CD4-positive, alpha-beta T cell treated with Interferon gamma for 1 hour (primary cell): ENCODE measurements around the gene PCP4.

Experiments used
- DNase-seq: peaks from one replicate; pipeline ENCODE4 v3.0.0-alpha.2; 2020

The PCP4 gene

GRCh38 chr21:39867198-39867650 lies at the start of gene PCP4:
PCP4 (plus strand) TSS chr21:39867438; CDS start chr21:39867502, 64 bp downstream.
- no peak for DNase-seq

DNA sequence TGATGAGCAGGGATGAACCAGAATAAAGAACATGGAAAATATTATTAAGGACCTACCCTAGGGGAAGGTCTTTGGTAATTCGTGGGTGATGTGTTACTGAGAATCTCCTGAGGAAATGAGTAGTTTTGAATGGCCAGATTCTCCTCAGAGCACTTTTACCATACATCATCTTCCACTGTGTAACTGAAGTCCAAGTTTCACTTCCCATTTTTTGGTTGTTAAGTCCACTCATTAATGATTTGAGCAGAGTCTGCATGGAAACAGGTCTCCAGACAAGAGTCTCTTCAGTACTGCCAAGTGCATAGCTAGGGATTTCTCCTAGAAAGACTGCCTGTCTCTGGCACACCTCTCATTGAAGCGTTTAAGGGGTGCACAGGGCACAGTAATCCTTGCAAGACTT lies 48.7 kb upstream of the PCP4 start:
- no peak for DNase-seq

DNA sequence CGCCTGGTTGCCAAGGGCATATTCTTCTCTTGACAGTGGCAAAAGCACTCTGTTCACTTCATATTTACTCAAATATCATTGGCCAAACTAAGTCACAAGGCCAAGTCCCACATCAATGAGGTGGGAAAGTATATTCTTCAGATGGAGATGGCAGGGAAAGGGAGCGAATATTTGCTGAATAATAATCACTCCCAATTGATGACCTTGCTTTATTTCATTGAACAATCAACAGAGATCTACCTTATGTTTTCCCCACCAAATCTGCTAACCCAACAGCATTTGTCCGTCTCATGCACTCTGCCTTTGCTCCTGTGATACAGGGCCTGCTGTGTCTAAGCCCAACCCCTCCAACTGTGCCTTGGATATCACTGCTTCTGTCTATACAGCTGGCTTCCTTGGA lies 45.2 kb upstream of the PCP4 start:
- DNase-seq, result no peak

- no peak for DNase-seq
Measured at GRCh38 chr21:39825250-39825649, 42.0 kb upstream of the PCP4 start.

DNA sequence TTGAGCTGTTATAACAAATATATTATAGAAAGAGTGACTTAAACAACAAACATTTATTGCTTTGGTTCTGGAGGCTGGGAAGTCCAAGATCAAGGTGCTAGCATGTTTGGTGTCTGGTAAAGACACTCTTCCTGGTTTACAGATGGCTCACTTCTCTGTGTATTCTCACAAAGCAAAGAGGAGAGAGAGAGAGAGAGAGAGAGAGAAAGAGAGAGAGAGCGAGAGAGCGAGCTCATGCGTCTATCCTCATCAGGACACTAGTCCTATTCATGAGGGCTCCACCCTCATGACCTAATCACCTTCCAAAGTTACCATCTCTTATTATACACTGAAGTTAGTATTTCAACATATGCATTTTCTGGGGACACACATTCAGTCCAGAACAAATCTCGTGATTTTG lies 32.7 kb upstream of the PCP4 start:
- no peak for DNase-seq

- DNase-seq, result no peak
Measured at GRCh38 chr21:39837861-39838359, 29.3 kb upstream of the PCP4 start.

GRCh38 chr21:39840373-39841097 lies 26.7 kb upstream of the PCP4 start:
- DNase-seq, result no peak

GRCh38 chr21:39842741-39843459 lies 24.3 kb upstream of the PCP4 start:
- no peak for DNase-seq

DNA sequence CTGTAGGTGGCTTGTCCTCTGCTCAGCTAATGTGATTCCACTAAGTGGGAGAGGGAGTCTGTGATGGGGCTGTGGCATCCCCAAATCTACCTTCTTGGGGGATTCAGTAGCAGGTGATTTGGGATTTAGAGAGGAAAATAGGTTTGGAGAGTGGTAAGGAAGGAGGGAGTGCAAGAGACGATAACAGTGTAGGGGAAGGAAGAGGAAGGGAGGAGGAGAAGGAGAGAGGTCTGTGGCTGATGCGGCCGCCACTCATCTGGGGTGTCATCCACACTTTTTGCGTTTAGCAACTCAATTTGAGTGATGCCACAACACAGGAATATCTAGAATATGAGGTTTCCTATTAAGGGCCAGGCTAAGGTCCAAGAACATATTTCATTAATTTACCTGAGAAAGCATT lies 23.8 kb upstream of the PCP4 start:
- DNase-seq, result no peak

DNA sequence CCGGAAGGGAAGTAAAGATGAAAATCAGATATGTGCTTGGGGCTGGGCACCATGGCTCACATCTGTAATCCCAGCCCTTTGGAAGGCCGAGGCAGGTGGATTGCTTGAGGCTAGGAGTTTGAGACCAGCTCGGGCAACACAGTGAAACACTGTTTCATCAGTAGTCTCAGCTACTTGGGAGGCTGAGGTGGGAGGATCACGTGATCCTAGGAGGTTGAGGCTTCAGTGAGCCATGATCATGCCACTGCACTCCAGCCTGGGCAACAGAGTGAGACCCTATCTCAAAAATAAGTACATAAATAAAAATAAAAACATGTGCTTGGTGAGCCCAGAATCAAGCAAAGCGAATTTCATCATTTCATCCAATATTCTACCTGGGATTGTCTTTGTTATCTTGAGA lies 23.3 kb upstream of the PCP4 start:
- no peak for DNase-seq

GRCh38 chr21:39845571-39846130 lies 21.6 kb upstream of the PCP4 start:
- no peak for DNase-seq

DNA sequence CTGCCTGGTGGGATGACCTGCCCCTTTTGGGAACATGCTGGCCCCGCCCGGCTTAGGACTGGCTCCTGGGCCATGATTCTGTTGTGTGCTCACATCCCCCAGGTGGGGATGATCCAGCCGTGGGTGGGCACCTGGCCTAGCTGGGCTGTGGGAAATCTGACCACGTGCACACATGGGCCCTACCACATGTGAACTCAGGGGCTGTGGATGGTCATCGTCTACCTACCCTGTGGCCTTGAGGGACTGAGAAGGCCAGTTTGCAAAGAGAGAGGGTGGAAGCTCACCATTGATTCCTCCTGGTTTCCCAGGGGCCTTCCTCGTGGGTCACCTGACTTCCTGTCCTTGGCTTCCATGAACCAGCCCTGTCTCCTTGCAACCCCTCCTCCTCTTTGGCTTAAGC lies 19.4 kb upstream of the PCP4 start:
- DNase-seq, result no peak

- no peak for DNase-seq
Measured at GRCh38 chr21:39849014-39849655, 18.1 kb upstream of the PCP4 start.

GRCh38 chr21:39850333-39850732 lies 16.9 kb upstream of the PCP4 start:
- DNase-seq, result no peak

- DNase-seq, result no peak
Measured at GRCh38 chr21:39851002-39851618, 16.1 kb upstream of the PCP4 start.

DNA sequence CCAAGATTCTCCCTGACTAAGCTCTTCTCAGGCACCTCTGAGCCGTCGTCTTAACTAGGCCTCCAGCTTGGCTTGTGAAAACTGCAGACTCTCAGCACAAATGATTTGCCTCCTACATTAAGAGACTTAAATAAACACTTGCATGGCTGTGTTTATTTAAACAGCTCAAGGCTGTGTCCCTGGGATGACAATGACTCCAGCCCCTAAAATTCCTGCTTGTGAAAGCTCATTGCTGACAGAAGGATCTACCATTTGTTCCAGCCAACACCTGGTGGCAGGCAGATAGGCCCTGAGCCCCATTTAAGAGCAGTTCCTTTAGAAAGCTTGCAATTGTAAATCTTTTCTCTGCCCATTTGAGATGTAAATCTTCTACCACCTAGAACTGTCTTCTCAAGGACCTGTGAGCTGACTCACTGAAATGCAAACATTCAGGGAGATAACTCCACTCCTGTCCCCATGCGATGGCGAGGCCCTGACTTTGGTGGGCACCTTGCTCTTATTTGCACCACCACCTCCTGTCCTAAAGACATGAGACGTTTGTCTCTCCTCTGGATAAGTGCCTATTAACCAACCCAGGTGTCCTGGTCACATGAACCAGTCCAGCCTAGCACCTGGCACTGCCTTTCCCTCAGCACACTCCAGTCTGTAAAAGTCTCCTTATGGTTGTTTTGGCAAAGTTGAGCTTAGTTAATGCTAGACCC lies 15.1 kb upstream of the PCP4 start:
- DNase-seq, result no peak

DNA sequence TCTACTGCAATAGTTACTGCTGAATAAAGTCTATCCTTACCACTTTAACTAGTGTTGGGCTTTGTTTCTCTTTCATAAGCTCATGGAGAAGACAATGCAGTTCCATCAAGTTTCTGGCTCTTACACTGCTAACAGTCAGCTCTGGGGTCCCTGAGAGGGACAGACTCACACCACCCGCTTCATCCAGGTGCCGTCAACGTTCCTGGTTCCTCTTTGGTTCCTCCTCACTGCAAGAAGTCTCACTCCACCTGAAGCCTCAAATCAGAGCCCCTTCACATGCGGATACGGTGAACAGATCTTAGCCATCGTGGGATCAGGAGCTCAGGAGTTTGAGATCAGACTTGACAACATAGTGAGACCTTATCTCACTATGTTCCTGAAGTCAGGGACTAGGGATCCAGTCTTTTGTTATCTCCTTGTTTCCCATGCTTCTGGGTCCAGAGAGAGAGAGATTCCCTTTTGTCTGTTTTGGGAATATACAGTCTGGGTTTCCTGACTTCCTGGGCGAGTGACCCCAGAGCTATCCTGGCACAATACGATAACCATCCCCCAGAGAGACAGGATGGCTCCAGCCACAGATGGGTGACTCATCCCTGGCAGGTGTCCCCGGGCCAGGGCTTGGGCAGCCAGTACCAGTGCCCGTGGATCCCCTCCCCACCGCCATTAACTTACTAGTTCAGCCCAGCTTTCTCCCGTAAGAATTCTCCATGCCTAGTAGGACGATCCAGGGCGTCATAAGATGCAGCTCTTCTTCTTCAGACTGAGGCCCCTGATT lies 14.3 kb upstream of the PCP4 start:
- no peak for DNase-seq

DNA sequence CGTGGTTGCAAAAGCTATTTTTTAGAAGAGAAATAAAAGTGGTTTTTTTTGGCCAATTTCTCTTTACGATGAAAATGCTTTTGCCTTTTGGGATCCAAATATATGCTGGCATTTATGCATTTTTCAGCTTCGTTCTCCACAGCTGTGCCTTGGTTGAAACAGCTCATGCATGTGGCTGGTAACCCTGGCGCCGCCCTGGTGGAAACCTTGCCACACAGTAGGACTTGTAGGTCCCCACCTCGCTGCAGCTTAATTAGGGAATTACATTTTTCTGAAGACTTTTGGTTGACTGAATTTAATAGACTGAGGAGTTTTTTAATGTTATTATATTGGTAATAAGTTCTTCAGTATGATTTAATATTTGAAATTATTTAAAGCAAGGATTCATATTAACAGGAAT lies 12.7 kb upstream of the PCP4 start:
- no peak for DNase-seq

DNA sequence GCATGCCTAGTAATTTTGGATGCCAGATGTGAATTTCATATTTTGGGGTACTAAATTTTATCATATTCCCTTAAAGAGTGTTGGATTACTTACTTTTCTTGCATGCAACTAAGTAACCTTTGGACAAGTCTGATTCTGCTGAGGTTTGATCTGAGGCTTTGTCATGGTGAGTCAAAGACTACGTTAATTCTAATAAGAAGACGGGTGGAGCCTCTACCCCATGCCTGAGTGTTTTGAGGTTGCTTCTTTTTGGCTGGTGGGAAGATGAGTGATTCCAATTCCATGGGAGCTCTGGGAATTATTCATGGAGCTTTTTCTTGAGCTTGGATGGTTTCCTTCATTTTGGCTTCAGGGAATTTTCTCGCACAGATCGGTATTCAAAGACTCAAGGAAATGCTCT lies 11.6 kb upstream of the PCP4 start:
- no peak for DNase-seq

GRCh38 chr21:39860600-39860999 lies 6.6 kb upstream of the PCP4 start:
- DNase-seq, result no peak

GRCh38 chr21:39863111-39863510 lies 4.1 kb upstream of the PCP4 start:
- no peak for DNase-seq

GRCh38 chr21:39866093-39866492 lies 1.1 kb upstream of the PCP4 start:
- DNase-seq, result no peak
